Measurements from ENCODE around the gene CD300LF. TPM values are rescaled to one million over a fixed set of nuclear protein-coding genes. Genes with fewer than 3 reads are reported as not detected.

Gene CD300LF
- total and polyA plus RNA-seq, 4 donors, result 0.13 to 1.9 (median 1.0) TPM

DNA sequence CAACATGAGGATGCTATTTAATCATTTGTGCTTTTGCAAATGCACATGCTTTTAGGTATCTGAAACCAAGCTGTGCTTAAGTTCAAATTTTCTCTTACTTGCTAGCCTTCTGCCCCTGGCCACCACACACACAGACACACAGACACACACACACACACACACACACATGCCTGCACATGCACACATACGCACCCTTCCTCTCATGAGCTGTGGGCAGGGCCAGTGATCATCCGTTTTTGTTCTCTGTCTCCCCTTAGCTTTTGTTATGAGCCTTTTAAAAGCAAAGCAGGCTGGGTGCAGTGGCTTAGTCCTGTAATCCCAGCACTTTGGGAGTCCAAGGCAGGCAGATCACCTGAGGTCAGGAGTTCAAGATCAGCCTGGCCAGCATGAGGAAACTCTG, 34.2 kb downstream of the CD300LF start:
- Histone ChIP-seq H3K4me1 (ENCODE audit: control insufficient read depth in 4 of 4, insufficient read depth in 4 of 4, low read length in 3 of 4) (no peaks in the 10 kb centered on the region), H3K9me3 (ENCODE audit: control insufficient read depth in 4 of 4, low read length in 3 of 4) (no peaks in the 10 kb centered on the region), H3K27me3 (ENCODE audit: control insufficient read depth in 4 of 4, insufficient read depth in 4 of 4, low read length in 3 of 4) (peaks cover 0 to 6% (median 0%) of the 10 kb centered on the region in 4 donors), H3K9ac (ENCODE audit: low read depth in 1 of 2, low read length in 2 of 2) (no peak overlapping the region), H3K27ac (ENCODE audit: low read depth in 1 of 2, low read length in 2 of 2) (no peak overlapping the region), H3K36me3 (ENCODE audit: control insufficient read depth in 4 of 4, insufficient read depth in 3 of 4, low read depth in 1 of 4, low read length in 3 of 4) (no peaks in the 10 kb centered on the region), H3K4me3 (ENCODE audit: low read depth in 1 of 3, low read length in 3 of 3) (no peak overlapping the region)
- 57% methylated on average over 2 of the region's 2 CpGs for WGBS
- TF ChIP-seq HNF4G (IDR thresholded peaks at IDR 0.05) (no peak), FOXA2 (IDR thresholded peaks at IDR 0.05) (no peak), NR2F2 (IDR thresholded peaks at IDR 0.05) (no peak), RAD21 (IDR thresholded peaks at IDR 0.05) (no peak), SP1 (IDR thresholded peaks at IDR 0.05) (no peak), HNF4A (conservative IDR thresholded peaks at IDR 0.05) (no peak), RXRA (IDR thresholded peaks at IDR 0.05) (no peak), FOXA1 (IDR thresholded peaks at IDR 0.05) (no peak)
- TF ChIP-seq, protein P1, sequence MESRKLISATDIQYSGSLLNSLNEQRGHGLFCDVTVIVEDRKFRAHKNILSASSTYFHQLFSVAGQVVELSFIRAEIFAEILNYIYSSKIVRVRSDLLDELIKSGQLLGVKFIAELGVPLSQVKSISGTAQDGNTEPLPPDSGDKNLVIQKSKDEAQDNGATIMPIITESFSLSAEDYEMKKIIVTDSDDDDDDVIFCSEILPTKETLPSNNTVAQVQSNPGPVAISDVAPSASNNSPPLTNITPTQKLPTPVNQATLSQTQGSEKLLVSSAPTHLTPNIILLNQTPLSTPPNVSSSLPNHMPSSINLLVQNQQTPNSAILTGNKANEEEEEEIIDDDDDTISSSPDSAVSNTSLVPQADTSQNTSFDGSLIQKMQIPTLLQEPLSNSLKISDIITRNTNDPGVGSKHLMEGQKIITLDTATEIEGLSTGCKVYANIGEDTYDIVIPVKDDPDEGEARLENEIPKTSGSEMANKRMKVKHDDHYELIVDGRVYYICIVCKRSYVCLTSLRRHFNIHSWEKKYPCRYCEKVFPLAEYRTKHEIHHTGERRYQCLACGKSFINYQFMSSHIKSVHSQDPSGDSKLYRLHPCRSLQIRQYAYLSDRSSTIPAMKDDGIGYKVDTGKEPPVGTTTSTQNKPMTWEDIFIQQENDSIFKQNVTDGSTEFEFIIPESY (IDR thresholded peaks at IDR 0.05), result no peak
- TF ChIP-seq, protein P2, sequence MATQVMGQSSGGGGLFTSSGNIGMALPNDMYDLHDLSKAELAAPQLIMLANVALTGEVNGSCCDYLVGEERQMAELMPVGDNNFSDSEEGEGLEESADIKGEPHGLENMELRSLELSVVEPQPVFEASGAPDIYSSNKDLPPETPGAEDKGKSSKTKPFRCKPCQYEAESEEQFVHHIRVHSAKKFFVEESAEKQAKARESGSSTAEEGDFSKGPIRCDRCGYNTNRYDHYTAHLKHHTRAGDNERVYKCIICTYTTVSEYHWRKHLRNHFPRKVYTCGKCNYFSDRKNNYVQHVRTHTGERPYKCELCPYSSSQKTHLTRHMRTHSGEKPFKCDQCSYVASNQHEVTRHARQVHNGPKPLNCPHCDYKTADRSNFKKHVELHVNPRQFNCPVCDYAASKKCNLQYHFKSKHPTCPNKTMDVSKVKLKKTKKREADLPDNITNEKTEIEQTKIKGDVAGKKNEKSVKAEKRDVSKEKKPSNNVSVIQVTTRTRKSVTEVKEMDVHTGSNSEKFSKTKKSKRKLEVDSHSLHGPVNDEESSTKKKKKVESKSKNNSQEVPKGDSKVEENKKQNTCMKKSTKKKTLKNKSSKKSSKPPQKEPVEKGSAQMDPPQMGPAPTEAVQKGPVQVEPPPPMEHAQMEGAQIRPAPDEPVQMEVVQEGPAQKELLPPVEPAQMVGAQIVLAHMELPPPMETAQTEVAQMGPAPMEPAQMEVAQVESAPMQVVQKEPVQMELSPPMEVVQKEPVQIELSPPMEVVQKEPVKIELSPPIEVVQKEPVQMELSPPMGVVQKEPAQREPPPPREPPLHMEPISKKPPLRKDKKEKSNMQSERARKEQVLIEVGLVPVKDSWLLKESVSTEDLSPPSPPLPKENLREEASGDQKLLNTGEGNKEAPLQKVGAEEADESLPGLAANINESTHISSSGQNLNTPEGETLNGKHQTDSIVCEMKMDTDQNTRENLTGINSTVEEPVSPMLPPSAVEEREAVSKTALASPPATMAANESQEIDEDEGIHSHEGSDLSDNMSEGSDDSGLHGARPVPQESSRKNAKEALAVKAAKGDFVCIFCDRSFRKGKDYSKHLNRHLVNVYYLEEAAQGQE (IDR thresholded peaks at IDR 0.05), result no peak
- DNase-seq (ENCODE audit: low spot score), result no peak

DNA sequence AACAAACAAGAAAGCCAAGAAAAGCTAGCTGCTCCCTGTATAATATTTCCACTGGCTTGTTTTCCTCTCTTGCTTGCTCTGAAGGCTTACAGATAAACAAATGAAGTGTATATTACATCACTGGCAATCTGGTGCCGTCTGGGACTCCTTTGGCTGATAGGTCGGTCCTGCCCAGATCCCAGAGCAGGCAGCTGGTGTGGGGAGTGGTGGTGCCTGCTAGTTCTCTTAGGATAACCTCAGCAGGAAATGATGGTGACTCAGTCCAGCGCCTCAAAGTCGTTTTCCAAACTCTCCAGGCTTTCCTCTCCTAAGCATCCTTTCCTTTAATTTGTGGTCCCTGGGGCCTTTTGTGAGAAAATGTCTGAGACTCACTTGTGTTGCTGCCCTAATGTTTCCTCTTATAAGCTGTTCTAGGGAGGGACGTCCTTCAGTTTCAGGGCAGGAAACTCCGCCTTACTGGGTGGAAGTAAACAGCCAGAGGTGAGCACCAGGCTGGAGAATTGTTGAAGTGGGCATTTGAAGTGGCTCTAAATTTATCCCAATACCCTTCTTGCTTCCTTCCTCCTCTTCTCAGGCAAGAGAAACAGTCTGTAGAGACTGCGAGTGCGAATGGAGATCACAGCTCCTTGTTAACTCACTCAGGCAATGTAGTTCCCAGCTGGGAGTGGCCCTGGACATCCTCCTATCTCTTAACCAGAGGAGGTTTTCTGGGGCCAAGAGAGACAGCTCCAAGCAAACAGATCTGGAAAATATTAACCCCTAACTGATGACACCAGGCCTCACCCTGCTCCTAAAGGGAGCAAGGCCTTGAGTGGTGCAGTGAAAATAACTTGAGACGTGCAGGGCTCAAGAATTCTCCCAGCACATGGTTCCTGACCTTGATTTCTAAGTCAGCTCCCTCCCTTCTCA, 34.9 kb downstream of the CD300LF start:
- Histone ChIP-seq H3K4me3 (ENCODE audit: low read depth in 1 of 3, low read length in 3 of 3) (no peak overlapping the region), H3K4me1 (ENCODE audit: control insufficient read depth in 4 of 4, insufficient read depth in 4 of 4, low read length in 3 of 4) (no peaks in the 10 kb centered on the region), H3K27ac (ENCODE audit: low read depth in 1 of 2, low read length in 2 of 2) (no peak overlapping the region), H3K36me3 (ENCODE audit: control insufficient read depth in 4 of 4, insufficient read depth in 3 of 4, low read depth in 1 of 4, low read length in 3 of 4) (no peaks in the 10 kb centered on the region), H3K9me3 (ENCODE audit: control insufficient read depth in 4 of 4, low read length in 3 of 4) (no peaks in the 10 kb centered on the region), H3K9ac (ENCODE audit: low read depth in 1 of 2, low read length in 2 of 2) (no peak overlapping the region), H3K27me3 (ENCODE audit: control insufficient read depth in 4 of 4, insufficient read depth in 4 of 4, low read length in 3 of 4) (peaks cover 0 to 6% (median 2%) of the 10 kb centered on the region in 4 donors)
- TF ChIP-seq TAF1 (conservative IDR thresholded peaks at IDR 0.05) (no peak), EGR1 (IDR thresholded peaks at IDR 0.05; ENCODE audit: low read depth in 2 of 2) (no peak), YY1 (IDR thresholded peaks at IDR 0.05) (no peak), RAD21 (IDR thresholded peaks at IDR 0.05) (no peak), HNF4A (conservative IDR thresholded peaks at IDR 0.05) (no peak), HNF4G (IDR thresholded peaks at IDR 0.05) (no peak), FOXA2 (IDR thresholded peaks at IDR 0.05) (no peak), JUND (IDR thresholded peaks at IDR 0.05) (no peak), GABPA (IDR thresholded peaks at IDR 0.05 in 1 of 2, conservative IDR thresholded peaks at IDR 0.05 in 1 of 2) (no peak), RXRA (IDR thresholded peaks at IDR 0.05) (no peak)
- TF ChIP-seq, protein P3, sequence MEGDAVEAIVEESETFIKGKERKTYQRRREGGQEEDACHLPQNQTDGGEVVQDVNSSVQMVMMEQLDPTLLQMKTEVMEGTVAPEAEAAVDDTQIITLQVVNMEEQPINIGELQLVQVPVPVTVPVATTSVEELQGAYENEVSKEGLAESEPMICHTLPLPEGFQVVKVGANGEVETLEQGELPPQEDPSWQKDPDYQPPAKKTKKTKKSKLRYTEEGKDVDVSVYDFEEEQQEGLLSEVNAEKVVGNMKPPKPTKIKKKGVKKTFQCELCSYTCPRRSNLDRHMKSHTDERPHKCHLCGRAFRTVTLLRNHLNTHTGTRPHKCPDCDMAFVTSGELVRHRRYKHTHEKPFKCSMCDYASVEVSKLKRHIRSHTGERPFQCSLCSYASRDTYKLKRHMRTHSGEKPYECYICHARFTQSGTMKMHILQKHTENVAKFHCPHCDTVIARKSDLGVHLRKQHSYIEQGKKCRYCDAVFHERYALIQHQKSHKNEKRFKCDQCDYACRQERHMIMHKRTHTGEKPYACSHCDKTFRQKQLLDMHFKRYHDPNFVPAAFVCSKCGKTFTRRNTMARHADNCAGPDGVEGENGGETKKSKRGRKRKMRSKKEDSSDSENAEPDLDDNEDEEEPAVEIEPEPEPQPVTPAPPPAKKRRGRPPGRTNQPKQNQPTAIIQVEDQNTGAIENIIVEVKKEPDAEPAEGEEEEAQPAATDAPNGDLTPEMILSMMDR (IDR thresholded peaks at IDR 0.05; ENCODE audit: low read depth, low read length, missing input control), result no peak
- TF ChIP-seq, protein P1 (IDR thresholded peaks at IDR 0.05), result no peak
- 23% methylated on average over 9 of the region's 9 CpGs for WGBS
- DNase-seq (ENCODE audit: low spot score), result no peak

Data from liver (tissue), 9 donors.